HepG2 (cell line): ENCODE data around the gene BOLA3. TPM values are rescaled to one million over a fixed set of nuclear protein-coding genes. Genes with fewer than 3 reads are reported as not detected.

ENCODE experiments used
- CENPBD1 ChIP-seq: sonication (generic); formaldehyde crosslinking; IDR thresholded peaks from 2 replicates; pipeline ENCODE4 v1.8.0; 2022; ENCODE audit warnings: missing genetic modification reagents, low read depth, mild to moderate bottlenecking, borderline replicate concordance
- E2F1 ChIP-seq: sonication (generic); formaldehyde crosslinking; IDR thresholded peaks from 2 replicates; pipeline ENCODE4 v1.5.0; 2020; ENCODE audit warnings: missing genetic modification reagents
- GATA4 ChIP-seq: sonication (generic); IDR thresholded peaks from 2 replicates; pipeline ENCODE4 v1.6.1; 2016; ENCODE audit warnings: antibody characterized with exemption, low read depth, borderline replicate concordance
- SKI ChIP-seq: fragments of 450-650 bp; IDR thresholded peaks from one replicate; pipeline ENCODE4 v1.6.1; 2018; ENCODE audit warnings: mild to moderate bottlenecking; ENCODE audit not compliant: partially characterized antibody
- ZBED4 ChIP-seq: sonication (generic); formaldehyde crosslinking; IDR thresholded peaks from 2 replicates; pipeline ENCODE4 v1.4.0; 2020; ENCODE audit warnings: missing genetic modification reagents, borderline replicate concordance
- ZBTB4 ChIP-seq: sonication (generic); formaldehyde crosslinking; IDR thresholded peaks from 2 replicates; pipeline ENCODE4 v1.4.0; 2020; ENCODE audit warnings: missing genetic modification reagents, mild to moderate bottlenecking, borderline replicate concordance
- ZNF850 ChIP-seq: sonication (generic); formaldehyde crosslinking; conservative IDR thresholded peaks from 2 replicates; pipeline ENCODE4 v1.9.0; 2021; ENCODE audit warnings: mild to moderate bottlenecking, missing genetic modification reagents
- polyA plus RNA-seq, 8 experiments: library from polyadenylated mRNA; depleted of rRNA in 3 of 8; stranded (reverse) in 7 of 8; unstranded in 1 of 8; fragments of >200 nt; fragmentation: Illumina TruSeq in 4 of 8; extraction: Trizol in 4 of 8; gene quantifications; 2 replicates each; pipeline versions ENCODE4 v1.2.1 to v1.2.3, GENCODE V29; 2011 to 2016; ENCODE audit warnings: low read depth in 4 of 8, missing spikeins in 1 of 8, mixed read lengths in 1 of 8; ENCODE audit not compliant: insufficient read depth in 1 of 8
- total RNA-seq, 5 experiments: library from RNA; depleted of rRNA; stranded (reverse); fragments of >200 nt; fragmentation: Illumina TruSeq; extraction: Trizol; gene quantifications; 2 replicates each; pipeline ENCODE4 v1.2.3, GENCODE V29; 2016; ENCODE audit warnings: low read depth in 1 of 5
- TF ChIP-seq, protein P1 (sequence below): sonication (generic); formaldehyde crosslinking; IDR thresholded peaks from 2 replicates; pipeline ENCODE4 v1.9.0; 2021; ENCODE audit warnings: missing genetic modification reagents, mild to moderate bottlenecking, borderline replicate concordance
- TF ChIP-seq, protein P2 (sequence below), 2 experiments: sonication (generic) in 1 of 2; formaldehyde crosslinking in 1 of 2; IDR thresholded peaks; 2 replicates each; pipeline versions ENCODE4 v1.6.1 to v1.9.0; 2014 to 2022; ENCODE audit warnings: antibody characterized with exemption in 1 of 2, borderline replicate concordance in 1 of 2, inconsistent platforms in 1 of 2, low read depth in 1 of 2, missing genetic modification reagents in 1 of 2

Gene BOLA3
- total and polyA plus RNA-seq, 2 of the 13 experiments (the other 11 are each of a cell fraction or from before 2014, with no cell fraction given): 89.7 to 170 TPM

- TF ChIP-seq ZBED4 (CRISPR knock-in tag) (no peak), CENPBD1 (no peak), GATA4 (no peak), SKI (peak; percentile 67), ZNF850 (CRISPR knock-in tag) (no peak), E2F1 (CRISPR knock-in tag) (peak; percentile 42), ZBTB4 (CRISPR knock-in tag) (no peak)
- TF ChIP-seq, protein P1, sequence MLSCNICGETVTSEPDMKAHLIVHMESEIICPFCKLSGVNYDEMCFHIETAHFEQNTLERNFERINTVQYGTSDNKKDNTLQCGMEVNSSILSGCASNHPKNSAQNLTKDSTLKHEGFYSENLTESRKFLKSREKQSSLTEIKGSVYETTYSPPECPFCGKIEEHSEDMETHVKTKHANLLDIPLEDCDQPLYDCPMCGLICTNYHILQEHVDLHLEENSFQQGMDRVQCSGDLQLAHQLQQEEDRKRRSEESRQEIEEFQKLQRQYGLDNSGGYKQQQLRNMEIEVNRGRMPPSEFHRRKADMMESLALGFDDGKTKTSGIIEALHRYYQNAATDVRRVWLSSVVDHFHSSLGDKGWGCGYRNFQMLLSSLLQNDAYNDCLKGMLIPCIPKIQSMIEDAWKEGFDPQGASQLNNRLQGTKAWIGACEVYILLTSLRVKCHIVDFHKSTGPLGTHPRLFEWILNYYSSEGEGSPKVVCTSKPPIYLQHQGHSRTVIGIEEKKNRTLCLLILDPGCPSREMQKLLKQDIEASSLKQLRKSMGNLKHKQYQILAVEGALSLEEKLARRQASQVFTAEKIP (CRISPR knock-in tag): no peak
- TF ChIP-seq, protein P2, sequence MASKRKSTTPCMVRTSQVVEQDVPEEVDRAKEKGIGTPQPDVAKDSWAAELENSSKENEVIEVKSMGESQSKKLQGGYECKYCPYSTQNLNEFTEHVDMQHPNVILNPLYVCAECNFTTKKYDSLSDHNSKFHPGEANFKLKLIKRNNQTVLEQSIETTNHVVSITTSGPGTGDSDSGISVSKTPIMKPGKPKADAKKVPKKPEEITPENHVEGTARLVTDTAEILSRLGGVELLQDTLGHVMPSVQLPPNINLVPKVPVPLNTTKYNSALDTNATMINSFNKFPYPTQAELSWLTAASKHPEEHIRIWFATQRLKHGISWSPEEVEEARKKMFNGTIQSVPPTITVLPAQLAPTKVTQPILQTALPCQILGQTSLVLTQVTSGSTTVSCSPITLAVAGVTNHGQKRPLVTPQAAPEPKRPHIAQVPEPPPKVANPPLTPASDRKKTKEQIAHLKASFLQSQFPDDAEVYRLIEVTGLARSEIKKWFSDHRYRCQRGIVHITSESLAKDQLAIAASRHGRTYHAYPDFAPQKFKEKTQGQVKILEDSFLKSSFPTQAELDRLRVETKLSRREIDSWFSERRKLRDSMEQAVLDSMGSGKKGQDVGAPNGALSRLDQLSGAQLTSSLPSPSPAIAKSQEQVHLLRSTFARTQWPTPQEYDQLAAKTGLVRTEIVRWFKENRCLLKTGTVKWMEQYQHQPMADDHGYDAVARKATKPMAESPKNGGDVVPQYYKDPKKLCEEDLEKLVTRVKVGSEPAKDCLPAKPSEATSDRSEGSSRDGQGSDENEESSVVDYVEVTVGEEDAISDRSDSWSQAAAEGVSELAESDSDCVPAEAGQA (IDR thresholded peaks at IDR 0.05; ENCODE audit: low read depth): peak; percentile 40; the same call in 1 of the 2 replicates
- TF ChIP-seq, protein P2 (CRISPR knock-in tag; IDR thresholded peaks at IDR 0.05; ENCODE audit: borderline replicate concordance): peak; percentile 19; the same call in 1 of the 2 replicates
These were observed at the start of gene BOLA3 (continued) for GRCh38 chr2:74147727-74148456.
